GM12878 (cell line): ENCODE data around the gene SCMH1. TPM values are rescaled to one million over a fixed set of nuclear protein-coding genes. Genes with fewer than 3 reads are reported as not detected.

Experiments
- ATAC-seq: fragments of 200-7000 bp; cut with Tn5 transposase; 3 replicates; pipeline ENCODE4 v1.9.1; 2020; ENCODE audit warnings: mild to moderate bottlenecking, moderate library complexity
- BruUV-seq: library from RNA; stranded (reverse); fragments of 400-500 nt; replicated peaks from 2 replicates; lab custom pipeline; 2021; lab: Mats Ljungman, UMichigan
- CTCF ChIA-PET: fragments of 300-600 bp; sonication (Branson Sonifier 250); formaldehyde crosslinking; extraction: SDS; loops from one replicate; lab custom pipeline; 2021; ENCODE audit warnings: inconsistent platforms; lab: Yijun Ruan, JAX
- POLR2A ChIA-PET: fragments of 350-600 bp; formaldehyde crosslinking; extraction: SDS; loops from one replicate; lab custom pipeline; 2021; ENCODE audit warnings: inconsistent platforms; lab: Charles Lee
- RAD21 ChIA-PET: fragments of 300-600 bp; sonication (Branson Sonifier 250); formaldehyde crosslinking; loops from one replicate; lab custom pipeline; 2023; ENCODE audit warnings: antibody characterized with exemption; ENCODE audit not compliant: unreplicated experiment; lab: Charles Lee
- SMC1A ChIA-PET: fragments of 300-600 bp; sonication (Branson Sonifier 250); formaldehyde crosslinking; loops from one replicate; lab custom pipeline; 2023; ENCODE audit not compliant: unreplicated experiment, uncharacterized antibody; lab: Charles Lee
- DNase-seq: peaks from one replicate; pipeline ENCODE4 v3.0.0-alpha.2; 2011; ENCODE audit warnings: low read depth, low spot score
- FAIRE-seq: peaks from 3 replicates; lab custom pipeline; 2011; peaks lifted over from hg19 to GRCh38; lab: Jason Lieb, UNC
- H2AFZ ChIP-seq: 2 replicates; pipeline ENCODE4 v1.6.0; 2011; ENCODE audit warnings: low read depth, low read length, control low read depth; ENCODE audit not compliant: control insufficient read depth
- H3K27ac ChIP-seq: 2 replicates; pipeline ENCODE4 v1.5.1; 2011; ENCODE audit warnings: control low read depth; ENCODE audit not compliant: control insufficient read depth, insufficient read depth
- H3K27me3 ChIP-seq, 2 experiments: replicated peaks in 1 of 2; 2 replicates each; pipeline versions ENCODE4 v1.6.0 to v1.6.1; 2011; ENCODE audit warnings: low read length in 1 of 2; ENCODE audit not compliant: control insufficient read depth in 2 of 2, insufficient read depth in 2 of 2
- H3K36me3 ChIP-seq, 2 experiments: 2 replicates each; pipeline ENCODE4 v1.5.1; 2011; ENCODE audit warnings: low read length in 1 of 2; ENCODE audit not compliant: control insufficient read depth in 2 of 2, insufficient read depth in 2 of 2
- H3K4me1 ChIP-seq: 2 replicates; pipeline ENCODE4 v1.6.1; 2011; ENCODE audit warnings: mild to moderate bottlenecking, low read length, moderate library complexity, mixed read lengths; ENCODE audit not compliant: control insufficient read depth, insufficient read depth
- H3K4me2 ChIP-seq: 2 replicates; pipeline ENCODE4 v1.6.0; 2011; ENCODE audit warnings: control low read depth; ENCODE audit not compliant: control insufficient read depth, insufficient read depth
- H3K4me3 ChIP-seq: fragments of 200-600 bp; sonication (generic); 2 replicates; pipeline ENCODE4 v1.5.1; 2016
- H3K79me2 ChIP-seq: 2 replicates; pipeline ENCODE4 v1.6.0; 2011; ENCODE audit warnings: low read length; ENCODE audit not compliant: control insufficient read depth, insufficient read depth
- H3K9ac ChIP-seq: 2 replicates; pipeline ENCODE4 v1.8.0; 2011; ENCODE audit warnings: low read length, control low read depth, mixed read lengths; ENCODE audit not compliant: control insufficient read depth, insufficient read depth
- H3K9me3 ChIP-seq: replicated peaks from 3 replicates; pipeline ENCODE4 v1.5.1; 2011; ENCODE audit warnings: mild to moderate bottlenecking, low read length; ENCODE audit not compliant: control insufficient read depth, insufficient read depth
- H4K20me1 ChIP-seq: 2 replicates; pipeline ENCODE4 v1.6.0; 2011; ENCODE audit not compliant: control insufficient read depth, insufficient read depth
- CBX5 ChIP-seq: sonication (generic); IDR thresholded peaks from 2 replicates; pipeline ENCODE4 v1.6.1; 2016; ENCODE audit warnings: low read depth, moderate library complexity, mild to moderate bottlenecking, inconsistent platforms
- CHD2 ChIP-seq: IDR thresholded peaks from 2 replicates; pipeline ENCODE4 v1.6.1; 2011; ENCODE audit warnings: low read depth, low read length, improper control_type of control experiment, borderline replicate concordance
- MTA2 ChIP-seq: fragments of 450-650 bp; IDR thresholded peaks from 2 replicates; pipeline ENCODE4 v1.6.1; 2016; ENCODE audit warnings: low read depth, mild to moderate bottlenecking, moderate library complexity
- RAD21 ChIP-seq: IDR thresholded peaks from 2 replicates; pipeline ENCODE4 v1.6.1; 2011; ENCODE audit warnings: mild to moderate bottlenecking, low read depth, low read length, moderate library complexity; ENCODE audit not compliant: insufficient read depth
- TBL1XR1 ChIP-seq: IDR thresholded peaks from 2 replicates; pipeline ENCODE4 v1.6.1; 2012; ENCODE audit warnings: low read depth, low read length, improper control_type of control experiment
- in situ Hi-C: fragments of 300-500 bp; cut with MboI; formaldehyde crosslinking; loops from 9 replicates; pipeline ENCODE4 v1.14.3; 2018; ENCODE audit warnings: mixed read lengths
- intact Hi-C: fragments of 100-400 bp; cut with micrococcal nuclease; formaldehyde crosslinking; loops from one replicate; pipeline ENCODE4 v1.14.2; 2022; ENCODE audit not compliant: unreplicated experiment
- polyA plus RNA-seq, 11 experiments: library from polyadenylated mRNA; depleted of rRNA in 4 of 11; unstranded in 6 of 11; stranded (reverse) in 5 of 11; fragments of >200 nt; fragmentation: Nextera tagmentation in 4 of 11; fragmentation: Illumina TruSeq in 1 of 11; extraction: Ambion mirVana in 4 of 11; extraction: Trizol in 1 of 11; gene quantifications; 1 replicate in 1 of 11; 2 replicates in 10 of 11; pipeline versions ENCODE4 v1.2.1 to v1.2.3, GENCODE V29; 2011 to 2016; ENCODE audit warnings: inconsistent platforms in 2 of 11, missing spikeins in 2 of 11, low read depth in 1 of 11
- total RNA-seq, 4 experiments: library from RNA; depleted of rRNA in 3 of 4; stranded (reverse); fragments of >200 nt in 3 of 4; fragmentation: Illumina TruSeq in 1 of 4; extraction: Trizol in 1 of 4; gene quantifications; 2 replicates each; pipeline versions ENCODE4 v1.2.1 to v1.2.3, GENCODE V29; 2013 to 2021
- TF ChIP-seq, protein P1 (sequence below): fragments of 450-650 bp; IDR thresholded peaks from 2 replicates; pipeline ENCODE4 v1.6.1; 2017; ENCODE audit warnings: mild to moderate bottlenecking, low read depth, inconsistent platforms; ENCODE audit not compliant: poor library complexity, severe bottlenecking
- TF ChIP-seq, protein P2 (sequence below): IDR thresholded peaks from 2 replicates; pipeline ENCODE4 v1.6.1; 2012; ENCODE audit warnings: low read depth, low read length, improper control_type of control experiment
- TF ChIP-seq, protein P3 (sequence below), 3 experiments: IDR thresholded peaks in 2 of 3; conservative IDR thresholded peaks in 1 of 3; 2 replicates each; pipeline ENCODE4 v1.5.1; 2011; ENCODE audit warnings: low read depth in 3 of 3, low read length in 3 of 3, mild to moderate bottlenecking in 3 of 3, control low read depth in 2 of 3, moderate library complexity in 2 of 3, inconsistent platforms in 1 of 3, mixed read lengths in 1 of 3; ENCODE audit not compliant: control insufficient read depth in 2 of 3, insufficient read depth in 1 of 3; ENCODE audit errors: extremely low read depth in 1 of 3
- TF ChIP-seq, protein P4 (sequence below): fragments of 450-650 bp; formaldehyde crosslinking; IDR thresholded peaks from 2 replicates; pipeline ENCODE4 v1.4.0; 2020; ENCODE audit warnings: mild to moderate bottlenecking, moderate library complexity

Gene SCMH1
- total and polyA plus RNA-seq, 10 of the 15 experiments (the other 5 are each of a cell fraction or from before 2014, with no cell fraction given) = 7.5 to 44.1 (median 27.8) TPM

DNA sequence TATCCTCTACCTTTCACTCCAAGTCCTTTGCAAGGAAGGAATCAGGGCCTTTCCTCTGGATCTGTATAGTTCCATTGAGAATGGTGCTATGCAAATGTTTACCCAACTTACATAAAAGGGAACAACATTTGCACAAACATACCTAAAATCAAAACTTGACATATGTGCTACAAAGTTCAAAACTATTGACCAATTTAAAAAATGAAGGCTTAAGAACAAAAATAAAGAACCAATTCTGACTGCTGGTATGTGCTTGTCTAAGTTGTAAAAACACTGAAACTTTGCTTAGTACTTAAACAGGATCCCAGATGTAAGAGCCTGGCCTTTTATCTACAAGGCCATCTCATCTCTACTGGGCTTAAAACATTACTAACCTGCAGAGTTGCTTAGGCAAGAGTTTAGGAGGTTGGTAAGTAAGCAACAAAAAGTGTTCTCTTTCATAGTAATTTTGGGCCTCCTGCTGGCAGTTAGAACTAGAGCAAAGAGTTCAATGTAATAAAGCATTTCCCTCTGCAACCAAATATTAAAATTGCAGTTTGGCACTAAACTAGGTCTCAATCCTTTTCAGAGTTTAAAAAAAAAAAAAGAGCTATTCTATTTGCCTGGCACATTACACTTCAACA, 2.0 kb downstream of the SCMH1 start:
- SMC1A ChIA-PET = interaction anchor here (0.9 to 2.9 kb wide), 8 partner anchors 10 to 289 kb away, joined by 3 to 10 read pairs (median 4); partner anchors contain the start of gene SLFNL1
- H2AFZ ChIP-seq = no peak overlapping the region
- peak; percentile 39 for ATAC-seq
- H3K36me3 ChIP-seq = no peaks in the 10 kb centered on the region
- H4K20me1 ChIP-seq = no peaks in the 10 kb centered on the region
- RAD21 ChIA-PET = interaction anchor here (0.7 to 2.4 kb wide), 5 partner anchors 67 to 487 kb away, joined by 3 to 7 read pairs (median 4); partner anchors contain the start of gene CTPS1
- in situ Hi-C loops = no loop called here
- no peaks in the 10 kb centered on the region for H3K27me3 ChIP-seq
- no peak overlapping the region for H3K9ac ChIP-seq
- CTCF ChIA-PET = interaction anchor here (0.7 to 3.7 kb wide), 7 partner anchors 27 to 466 kb away, joined by 3 to 17 read pairs (median 4); no protein-coding TSS in a partner anchor
- H3K4me2 ChIP-seq = peak overlapping the region; percentile 94
- no peak for DNase-seq
- H3K4me3 ChIP-seq = peak overlapping the region; percentile 45; the same call in 1 of the 2 replicates
- no peak for FAIRE-seq
- POLR2A ChIA-PET = no interaction called here
- H3K27ac ChIP-seq = peak overlapping the region; percentile 81; the same call in 1 of the 2 replicates
- H3K79me2 ChIP-seq = peaks cover 70% of the 10 kb centered on the region
- no peaks in the 10 kb centered on the region for H3K9me3 ChIP-seq
- peaks cover 17% of the 10 kb centered on the region for H3K4me1 ChIP-seq
- BruUV-seq = no TSS peak
- intact Hi-C loops = loop anchor here (5.0 kb wide), 1 partner anchor 83 kb away; no protein-coding TSS in a partner anchor
- TF ChIP-seq MTA2 = no peak
- peak; percentile 63; the same call in 1 of the 2 replicates for TF ChIP-seq CBX5
- TF ChIP-seq, protein P1, sequence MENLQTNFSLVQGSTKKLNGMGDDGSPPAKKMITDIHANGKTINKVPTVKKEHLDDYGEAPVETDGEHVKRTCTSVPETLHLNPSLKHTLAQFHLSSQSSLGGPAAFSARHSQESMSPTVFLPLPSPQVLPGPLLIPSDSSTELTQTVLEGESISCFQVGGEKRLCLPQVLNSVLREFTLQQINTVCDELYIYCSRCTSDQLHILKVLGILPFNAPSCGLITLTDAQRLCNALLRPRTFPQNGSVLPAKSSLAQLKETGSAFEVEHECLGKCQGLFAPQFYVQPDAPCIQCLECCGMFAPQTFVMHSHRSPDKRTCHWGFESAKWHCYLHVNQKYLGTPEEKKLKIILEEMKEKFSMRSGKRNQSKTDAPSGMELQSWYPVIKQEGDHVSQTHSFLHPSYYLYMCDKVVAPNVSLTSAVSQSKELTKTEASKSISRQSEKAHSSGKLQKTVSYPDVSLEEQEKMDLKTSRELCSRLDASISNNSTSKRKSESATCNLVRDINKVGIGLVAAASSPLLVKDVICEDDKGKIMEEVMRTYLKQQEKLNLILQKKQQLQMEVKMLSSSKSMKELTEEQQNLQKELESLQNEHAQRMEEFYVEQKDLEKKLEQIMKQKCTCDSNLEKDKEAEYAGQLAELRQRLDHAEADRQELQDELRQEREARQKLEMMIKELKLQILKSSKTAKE = no peak
- TF ChIP-seq TBL1XR1 = no peak
- TF ChIP-seq, protein P2, sequence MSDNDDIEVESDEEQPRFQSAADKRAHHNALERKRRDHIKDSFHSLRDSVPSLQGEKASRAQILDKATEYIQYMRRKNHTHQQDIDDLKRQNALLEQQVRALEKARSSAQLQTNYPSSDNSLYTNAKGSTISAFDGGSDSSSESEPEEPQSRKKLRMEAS = no peak
- peak; percentile 61 for TF ChIP-seq RAD21
- TF ChIP-seq, protein P3, sequence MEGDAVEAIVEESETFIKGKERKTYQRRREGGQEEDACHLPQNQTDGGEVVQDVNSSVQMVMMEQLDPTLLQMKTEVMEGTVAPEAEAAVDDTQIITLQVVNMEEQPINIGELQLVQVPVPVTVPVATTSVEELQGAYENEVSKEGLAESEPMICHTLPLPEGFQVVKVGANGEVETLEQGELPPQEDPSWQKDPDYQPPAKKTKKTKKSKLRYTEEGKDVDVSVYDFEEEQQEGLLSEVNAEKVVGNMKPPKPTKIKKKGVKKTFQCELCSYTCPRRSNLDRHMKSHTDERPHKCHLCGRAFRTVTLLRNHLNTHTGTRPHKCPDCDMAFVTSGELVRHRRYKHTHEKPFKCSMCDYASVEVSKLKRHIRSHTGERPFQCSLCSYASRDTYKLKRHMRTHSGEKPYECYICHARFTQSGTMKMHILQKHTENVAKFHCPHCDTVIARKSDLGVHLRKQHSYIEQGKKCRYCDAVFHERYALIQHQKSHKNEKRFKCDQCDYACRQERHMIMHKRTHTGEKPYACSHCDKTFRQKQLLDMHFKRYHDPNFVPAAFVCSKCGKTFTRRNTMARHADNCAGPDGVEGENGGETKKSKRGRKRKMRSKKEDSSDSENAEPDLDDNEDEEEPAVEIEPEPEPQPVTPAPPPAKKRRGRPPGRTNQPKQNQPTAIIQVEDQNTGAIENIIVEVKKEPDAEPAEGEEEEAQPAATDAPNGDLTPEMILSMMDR (IDR thresholded peaks at IDR 0.05 in 2 of 3, conservative IDR thresholded peaks at IDR 0.05 in 1 of 3; ENCODE audit: control insufficient read depth in 2 of 3, extremely low read depth in 1 of 3, insufficient read depth in 1 of 3, low read depth in 3 of 3, low read length in 3 of 3) = peak; percentile 28 to 45 (median 38); a peak in 4 of 6 replicates
- TF ChIP-seq CHD2 = no peak
- TF ChIP-seq, protein P4, sequence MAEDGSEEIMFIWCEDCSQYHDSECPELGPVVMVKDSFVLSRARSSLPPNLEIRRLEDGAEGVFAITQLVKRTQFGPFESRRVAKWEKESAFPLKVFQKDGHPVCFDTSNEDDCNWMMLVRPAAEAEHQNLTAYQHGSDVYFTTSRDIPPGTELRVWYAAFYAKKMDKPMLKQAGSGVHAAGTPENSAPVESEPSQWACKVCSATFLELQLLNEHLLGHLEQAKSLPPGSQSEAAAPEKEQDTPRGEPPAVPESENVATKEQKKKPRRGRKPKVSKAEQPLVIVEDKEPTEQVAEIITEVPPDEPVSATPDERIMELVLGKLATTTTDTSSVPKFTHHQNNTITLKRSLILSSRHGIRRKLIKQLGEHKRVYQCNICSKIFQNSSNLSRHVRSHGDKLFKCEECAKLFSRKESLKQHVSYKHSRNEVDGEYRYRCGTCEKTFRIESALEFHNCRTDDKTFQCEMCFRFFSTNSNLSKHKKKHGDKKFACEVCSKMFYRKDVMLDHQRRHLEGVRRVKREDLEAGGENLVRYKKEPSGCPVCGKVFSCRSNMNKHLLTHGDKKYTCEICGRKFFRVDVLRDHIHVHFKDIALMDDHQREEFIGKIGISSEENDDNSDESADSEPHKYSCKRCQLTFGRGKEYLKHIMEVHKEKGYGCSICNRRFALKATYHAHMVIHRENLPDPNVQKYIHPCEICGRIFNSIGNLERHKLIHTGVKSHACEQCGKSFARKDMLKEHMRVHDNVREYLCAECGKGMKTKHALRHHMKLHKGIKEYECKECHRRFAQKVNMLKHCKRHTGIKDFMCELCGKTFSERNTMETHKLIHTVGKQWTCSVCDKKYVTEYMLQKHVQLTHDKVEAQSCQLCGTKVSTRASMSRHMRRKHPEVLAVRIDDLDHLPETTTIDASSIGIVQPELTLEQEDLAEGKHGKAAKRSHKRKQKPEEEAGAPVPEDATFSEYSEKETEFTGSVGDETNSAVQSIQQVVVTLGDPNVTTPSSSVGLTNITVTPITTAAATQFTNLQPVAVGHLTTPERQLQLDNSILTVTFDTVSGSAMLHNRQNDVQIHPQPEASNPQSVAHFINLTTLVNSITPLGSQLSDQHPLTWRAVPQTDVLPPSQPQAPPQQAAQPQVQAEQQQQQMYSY (CRISPR knock-in tag) = no peak
